HL-60 (cell line): ENCODE measurements around the gene EXOG.

ENCODE experiments used
- POLR2AphosphoS5 ChIP-seq: IDR thresholded peaks from 2 replicates; pipeline ENCODE4 v1.6.1; 2012; ENCODE audit warnings: low read depth
- REST ChIP-seq: IDR thresholded peaks from 2 replicates; pipeline ENCODE4 v1.6.1; 2012; ENCODE audit warnings: low read depth; ENCODE audit not compliant: insufficient replicate concordance
- SPI1 ChIP-seq: IDR thresholded peaks from 2 replicates; pipeline ENCODE4 v1.6.1; 2012; ENCODE audit warnings: low read depth, mild to moderate bottlenecking, borderline replicate concordance
- TF ChIP-seq, protein P1 (sequence below): IDR thresholded peaks from one replicate; pipeline ENCODE4 v1.5.1; 2011; ENCODE audit warnings: low read length, control low read depth, inconsistent platforms; ENCODE audit not compliant: insufficient read depth

- no peak for TF ChIP-seq REST
- no peak for TF ChIP-seq POLR2AphosphoS5
- TF ChIP-seq, protein P1, sequence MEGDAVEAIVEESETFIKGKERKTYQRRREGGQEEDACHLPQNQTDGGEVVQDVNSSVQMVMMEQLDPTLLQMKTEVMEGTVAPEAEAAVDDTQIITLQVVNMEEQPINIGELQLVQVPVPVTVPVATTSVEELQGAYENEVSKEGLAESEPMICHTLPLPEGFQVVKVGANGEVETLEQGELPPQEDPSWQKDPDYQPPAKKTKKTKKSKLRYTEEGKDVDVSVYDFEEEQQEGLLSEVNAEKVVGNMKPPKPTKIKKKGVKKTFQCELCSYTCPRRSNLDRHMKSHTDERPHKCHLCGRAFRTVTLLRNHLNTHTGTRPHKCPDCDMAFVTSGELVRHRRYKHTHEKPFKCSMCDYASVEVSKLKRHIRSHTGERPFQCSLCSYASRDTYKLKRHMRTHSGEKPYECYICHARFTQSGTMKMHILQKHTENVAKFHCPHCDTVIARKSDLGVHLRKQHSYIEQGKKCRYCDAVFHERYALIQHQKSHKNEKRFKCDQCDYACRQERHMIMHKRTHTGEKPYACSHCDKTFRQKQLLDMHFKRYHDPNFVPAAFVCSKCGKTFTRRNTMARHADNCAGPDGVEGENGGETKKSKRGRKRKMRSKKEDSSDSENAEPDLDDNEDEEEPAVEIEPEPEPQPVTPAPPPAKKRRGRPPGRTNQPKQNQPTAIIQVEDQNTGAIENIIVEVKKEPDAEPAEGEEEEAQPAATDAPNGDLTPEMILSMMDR, result no peak
- TF ChIP-seq SPI1, result no peak
These were observed 79.2 kb downstream of the EXOG start for GRCh38 chr3:38575279-38575843.
